ENCODE data around the gene SLC39A8.
A peak's percentile ranks its signal among the peaks of the same experiment; 100 is the strongest.

The SLC39A8 gene

GRCh38 chr4:102341201-102341600 lies 4.1 kb downstream of the SLC39A8 start:
- TF ChIP-seq, protein P1, sequence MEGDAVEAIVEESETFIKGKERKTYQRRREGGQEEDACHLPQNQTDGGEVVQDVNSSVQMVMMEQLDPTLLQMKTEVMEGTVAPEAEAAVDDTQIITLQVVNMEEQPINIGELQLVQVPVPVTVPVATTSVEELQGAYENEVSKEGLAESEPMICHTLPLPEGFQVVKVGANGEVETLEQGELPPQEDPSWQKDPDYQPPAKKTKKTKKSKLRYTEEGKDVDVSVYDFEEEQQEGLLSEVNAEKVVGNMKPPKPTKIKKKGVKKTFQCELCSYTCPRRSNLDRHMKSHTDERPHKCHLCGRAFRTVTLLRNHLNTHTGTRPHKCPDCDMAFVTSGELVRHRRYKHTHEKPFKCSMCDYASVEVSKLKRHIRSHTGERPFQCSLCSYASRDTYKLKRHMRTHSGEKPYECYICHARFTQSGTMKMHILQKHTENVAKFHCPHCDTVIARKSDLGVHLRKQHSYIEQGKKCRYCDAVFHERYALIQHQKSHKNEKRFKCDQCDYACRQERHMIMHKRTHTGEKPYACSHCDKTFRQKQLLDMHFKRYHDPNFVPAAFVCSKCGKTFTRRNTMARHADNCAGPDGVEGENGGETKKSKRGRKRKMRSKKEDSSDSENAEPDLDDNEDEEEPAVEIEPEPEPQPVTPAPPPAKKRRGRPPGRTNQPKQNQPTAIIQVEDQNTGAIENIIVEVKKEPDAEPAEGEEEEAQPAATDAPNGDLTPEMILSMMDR (IDR thresholded peaks at IDR 0.05; ENCODE audit: low read depth, low read length, missing control alignments), result no peak
- in situ Hi-C loops (cut with HindIII; ENCODE audit: low sequenced_read_pairs), result no loop called here
- no peak overlapping the region for H3K4me3 ChIP-seq (ENCODE audit: low read depth, low read length)
- no peak for DNase-seq (ENCODE audit: low read depth)

- no peak overlapping the region for H3K4me3 ChIP-seq (ENCODE audit: low read depth, low read length)
- TF ChIP-seq, protein P1 (IDR thresholded peaks at IDR 0.05; ENCODE audit: low read depth, low read length, missing control alignments), result no peak
- no peak for DNase-seq (ENCODE audit: low read depth)
- in situ Hi-C loops (cut with HindIII; ENCODE audit: low sequenced_read_pairs), result no loop called here
Measured at GRCh38 chr4:102339018-102339417, 6.3 kb downstream of the SLC39A8 start.

DNA sequence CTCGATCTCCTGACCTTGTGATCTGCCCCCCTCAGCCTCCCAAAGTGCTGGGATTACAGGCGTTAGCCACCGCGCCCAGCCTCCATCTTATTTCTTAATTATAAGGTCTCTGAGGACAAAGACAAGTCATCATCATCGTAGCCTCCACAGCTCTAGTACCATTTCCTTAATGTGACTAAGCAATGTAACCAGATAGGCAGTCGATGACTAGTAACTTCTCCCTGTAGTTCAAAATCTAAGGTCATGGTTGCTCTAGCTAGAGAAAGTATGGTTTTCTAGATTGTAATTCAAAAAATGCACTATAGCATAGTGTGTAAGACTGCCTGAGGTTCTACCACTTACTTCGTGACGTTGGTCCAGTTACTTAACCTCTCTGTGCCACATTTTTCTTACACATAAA lies 6.9 kb downstream of the SLC39A8 start:
- in situ Hi-C loops (cut with HindIII; ENCODE audit: low sequenced_read_pairs), result no loop called here
- no peak overlapping the region for H3K4me3 ChIP-seq (ENCODE audit: low read depth, low read length)
- TF ChIP-seq, protein P1 (IDR thresholded peaks at IDR 0.05; ENCODE audit: low read depth, low read length, missing control alignments), result no peak
- DNase-seq (ENCODE audit: low read depth), result no peak

GRCh38 chr4:102335616-102336015 lies 9.7 kb downstream of the SLC39A8 start:
- TF ChIP-seq, protein P1 (IDR thresholded peaks at IDR 0.05; ENCODE audit: low read depth, low read length, missing control alignments), result no peak
- H3K4me3 ChIP-seq (ENCODE audit: low read depth, low read length), result no peak overlapping the region
- in situ Hi-C loops (cut with HindIII; ENCODE audit: low sequenced_read_pairs), result no loop called here
- DNase-seq (ENCODE audit: low read depth), result no peak

DNA sequence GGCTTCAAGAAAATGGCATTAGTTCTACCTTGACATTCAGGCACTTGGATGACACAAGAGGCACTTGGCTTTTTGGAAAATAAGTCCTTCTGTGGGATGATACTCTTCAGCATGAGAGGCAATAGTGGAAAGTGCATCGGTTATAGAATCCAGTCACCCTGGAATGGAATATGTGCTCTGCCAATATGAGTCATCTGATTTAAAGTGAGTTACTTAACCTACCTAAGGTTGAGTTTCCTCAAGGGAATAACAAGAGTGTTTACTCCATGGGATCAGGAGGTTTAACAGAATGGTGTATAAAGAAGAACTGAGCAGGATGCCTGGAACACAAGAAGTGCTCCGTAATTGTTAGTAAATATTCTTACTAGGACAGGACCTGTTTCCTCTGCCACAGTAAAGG lies 10.7 kb downstream of the SLC39A8 start:
- H3K4me3 ChIP-seq (ENCODE audit: low read depth, low read length), result no peak overlapping the region
- in situ Hi-C loops (cut with HindIII; ENCODE audit: low sequenced_read_pairs), result no loop called here
- TF ChIP-seq, protein P1 (IDR thresholded peaks at IDR 0.05; ENCODE audit: low read depth, low read length, missing control alignments), result no peak
- no peak for DNase-seq (ENCODE audit: low read depth)

GRCh38 chr4:102333787-102334186 lies 11.5 kb downstream of the SLC39A8 start:
- in situ Hi-C loops (cut with HindIII; ENCODE audit: low sequenced_read_pairs), result no loop called here
- no peak overlapping the region for H3K4me3 ChIP-seq (ENCODE audit: low read depth, low read length)
- TF ChIP-seq, protein P1 (IDR thresholded peaks at IDR 0.05; ENCODE audit: low read depth, low read length, missing control alignments), result no peak
- no peak for DNase-seq (ENCODE audit: low read depth)

DNA sequence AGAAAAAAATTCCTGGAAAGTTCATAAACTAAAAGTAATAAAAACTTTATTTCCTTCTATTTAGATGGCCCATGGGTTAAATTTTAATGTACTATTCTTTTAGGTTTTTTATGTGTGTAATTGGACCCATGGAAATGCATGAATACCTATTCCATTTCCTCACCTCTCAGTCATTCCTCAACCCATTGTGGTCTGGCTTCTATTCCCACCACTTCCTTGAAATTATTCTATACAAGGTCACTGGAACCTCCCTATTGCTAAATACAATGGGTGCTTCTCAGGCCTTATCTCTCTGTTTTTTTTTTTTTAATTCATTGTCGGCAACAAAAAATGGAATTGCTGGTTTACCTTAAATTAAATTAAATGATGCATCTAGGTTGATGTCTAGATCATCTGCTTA lies 17.2 kb downstream of the SLC39A8 start:
- in situ Hi-C loops (cut with HindIII; ENCODE audit: low sequenced_read_pairs), result no loop called here
- TF ChIP-seq, protein P1 (IDR thresholded peaks at IDR 0.05; ENCODE audit: low read depth, low read length, missing control alignments), result no peak
- peak; percentile 68 for DNase-seq (ENCODE audit: low read depth)
- H3K4me3 ChIP-seq (ENCODE audit: low read depth, low read length), result no peak overlapping the region
